DND-41 (cell line): ENCODE data around the gene OR12D2.
"Not testable (repeated sequence)": the region's sequence is repeated elsewhere in the genome, so short reads cannot be mapped to it uniquely, and the experiment has no call there.

ENCODE experiments used
- ATAC-seq: fragments of 200-7000 bp; cut with Tn5 transposase; 3 replicates; pipeline ENCODE4 v1.9.1; 2021; ENCODE audit warnings: low read depth; ENCODE audit not compliant: insufficient read depth
- DNase-seq: peaks from one replicate; pipeline ENCODE4 v3.0.0-alpha.2; 2020
- H2AFZ ChIP-seq: 2 replicates; pipeline ENCODE4 v1.6.0; 2012; ENCODE audit warnings: low read depth, low read length
- H3K27ac ChIP-seq: 2 replicates; pipeline ENCODE4 v1.5.1; 2012; ENCODE audit warnings: low read length, inconsistent platforms
- H3K27me3 ChIP-seq: fragments of 200-600 bp; sonication (generic); 2 replicates; pipeline ENCODE4 v1.6.0; 2012; ENCODE audit warnings: low read length, mild to moderate bottlenecking, inconsistent platforms; ENCODE audit not compliant: insufficient read depth, poor library complexity
- H3K36me3 ChIP-seq: 2 replicates; pipeline ENCODE4 v1.5.1; 2012; ENCODE audit warnings: low read length, inconsistent platforms; ENCODE audit not compliant: insufficient read depth
- H3K4me1 ChIP-seq: 2 replicates; pipeline ENCODE4 v1.5.1; 2012; ENCODE audit warnings: mild to moderate bottlenecking, low read length; ENCODE audit not compliant: insufficient read depth
- H3K4me2 ChIP-seq: 2 replicates; pipeline ENCODE4 v1.6.0; 2012; ENCODE audit warnings: mild to moderate bottlenecking, moderate library complexity, low read length, inconsistent platforms; ENCODE audit not compliant: insufficient read depth
- H3K4me3 ChIP-seq, 2 experiments: fragments of 200-600 bp in 1 of 2; shearing (Covaris generic) in 1 of 2; 2 replicates each; pipeline ENCODE4 v1.5.1; 2012 to 2016; ENCODE audit warnings: inconsistent platforms in 2 of 2, low read length in 2 of 2, mild to moderate bottlenecking in 2 of 2, low read depth in 1 of 2, moderate library complexity in 1 of 2
- H3K79me2 ChIP-seq: 2 replicates; pipeline ENCODE4 v1.6.0; 2012; ENCODE audit warnings: low read length, inconsistent platforms; ENCODE audit not compliant: insufficient read depth
- H3K9ac ChIP-seq: 2 replicates; pipeline ENCODE4 v1.6.0; 2012; ENCODE audit warnings: low read depth, mild to moderate bottlenecking, inconsistent platforms, low read length, moderate library complexity
- H3K9me3 ChIP-seq: 2 replicates; pipeline ENCODE4 v1.5.1; 2012; ENCODE audit warnings: low read length, moderate library complexity, mild to moderate bottlenecking, inconsistent platforms; ENCODE audit not compliant: insufficient read depth, severe bottlenecking
- H4K20me1 ChIP-seq: 2 replicates; pipeline ENCODE4 v1.6.0; 2012; ENCODE audit warnings: low read length; ENCODE audit not compliant: insufficient read depth
- CTCF ChIP-seq: IDR thresholded peaks from 2 replicates; pipeline ENCODE4 v1.5.1; 2012; ENCODE audit warnings: borderline replicate concordance, low read length, moderate library complexity, mild to moderate bottlenecking; ENCODE audit not compliant: poor library complexity, severe bottlenecking; ENCODE audit errors: extremely low read depth
- EZH2 ChIP-seq: IDR thresholded peaks from 3 replicates; pipeline ENCODE4 v1.6.1; 2012; ENCODE audit warnings: borderline replicate concordance, low read depth, mild to moderate bottlenecking, moderate library complexity, low read length, inconsistent platforms; ENCODE audit not compliant: severe bottlenecking

The OR12D2 gene

GRCh38 chr6:29424168-29424567 lies 28.7 kb downstream of the OR12D2 start:
- no peak overlapping the region for H3K27ac ChIP-seq
- H3K79me2 ChIP-seq = no peaks in the 10 kb centered on the region
- peaks cover 2% of the 10 kb centered on the region for H3K27me3 ChIP-seq
- no peaks in the 10 kb centered on the region for H3K4me1 ChIP-seq
- H4K20me1 ChIP-seq = no peaks in the 10 kb centered on the region
- no peak overlapping the region for H3K9ac ChIP-seq
- H3K4me3 ChIP-seq = no peak overlapping the region
- no peaks in the 10 kb centered on the region for H3K9me3 ChIP-seq
- no peak overlapping the region for H3K4me2 ChIP-seq
- H3K36me3 ChIP-seq = no peaks in the 10 kb centered on the region
- H2AFZ ChIP-seq = no peak overlapping the region
- TF ChIP-seq CTCF = no peak
- TF ChIP-seq EZH2 = no peak
- DNase-seq = no peak
- no peak for ATAC-seq

- Histone ChIP-seq H3K36me3 (no peaks in the 10 kb centered on the region), H3K79me2 (no peaks in the 10 kb centered on the region), H3K27ac (no peak overlapping the region), H3K4me3 (no peak overlapping the region), H3K4me1 (no peaks in the 10 kb centered on the region), H2AFZ (no peak overlapping the region), H3K9ac (no peak overlapping the region), H3K9me3 (no peaks in the 10 kb centered on the region), H3K4me2 (no peak overlapping the region), H4K20me1 (no peaks in the 10 kb centered on the region), H3K27me3 (peaks cover 2% of the 10 kb centered on the region)
- no peak for DNase-seq
- no peak for ATAC-seq
- no peak for TF ChIP-seq EZH2
- no peak for TF ChIP-seq CTCF
Measured at GRCh38 chr6:29424575-29424974, 29.1 kb downstream of the OR12D2 start.

- Histone ChIP-seq H3K9me3 (no peaks in the 10 kb centered on the region), H3K4me2 (no peak overlapping the region), H3K36me3 (no peaks in the 10 kb centered on the region), H3K9ac (no peak overlapping the region), H3K27me3 (peaks cover 2% of the 10 kb centered on the region), H3K27ac (no peak overlapping the region), H2AFZ (no peak overlapping the region), H3K4me1 (no peaks in the 10 kb centered on the region), H4K20me1 (no peaks in the 10 kb centered on the region), H3K4me3 (no peak overlapping the region), H3K79me2 (no peaks in the 10 kb centered on the region)
- DNase-seq = no peak
- ATAC-seq = no peak
- no peak for TF ChIP-seq CTCF
Measured at GRCh38 chr6:29425075-29425474, 29.6 kb downstream of the OR12D2 start.

GRCh38 chr6:29426654-29427053 lies 31.2 kb downstream of the OR12D2 start:
- DNase-seq (no peak), ATAC-seq (no peak)
- H3K79me2 ChIP-seq = no peaks in the 10 kb centered on the region
- H2AFZ ChIP-seq = no peak overlapping the region
- H4K20me1 ChIP-seq = no peaks in the 10 kb centered on the region
- H3K36me3 ChIP-seq = no peaks in the 10 kb centered on the region
- TF ChIP-seq EZH2 (no peak), CTCF (no peak)
- H3K27ac ChIP-seq = no peak overlapping the region
- no peak overlapping the region for H3K4me3 ChIP-seq
- H3K4me2 ChIP-seq = no peak overlapping the region
- no peaks in the 10 kb centered on the region for H3K9me3 ChIP-seq
- no peak overlapping the region for H3K9ac ChIP-seq
- no peaks in the 10 kb centered on the region for H3K4me1 ChIP-seq
- peaks cover 2% of the 10 kb centered on the region for H3K27me3 ChIP-seq

- not testable (repeated sequence) for H3K4me2 ChIP-seq, H2AFZ ChIP-seq, H4K20me1 ChIP-seq, H3K4me1 ChIP-seq, H3K79me2 ChIP-seq, DNase-seq, H3K27ac ChIP-seq, H3K27me3 ChIP-seq, H3K9me3 ChIP-seq, H3K4me3 ChIP-seq, ATAC-seq, H3K9ac ChIP-seq, H3K36me3 ChIP-seq
Measured at GRCh38 chr6:29436730-29437129, 41.3 kb downstream of the OR12D2 start.
